GM21526 (cell line): ENCODE results near the gene CFAP161.

Source experiments
- ATAC-seq: cut with Tn5 transposase; IDR thresholded peaks from one replicate; pipeline ENCODE4 v1.9.1; 2021; ENCODE audit warnings: moderate library complexity; ENCODE audit not compliant: unreplicated experiment, low FRiP score

Gene CFAP161

GRCh38 chr15:81181220-81181619 is 47.1 kb downstream of the CFAP161 start:
- ATAC-seq = no peak

GRCh38 chr15:81182031-81182755 is 48.1 kb downstream of the CFAP161 start:
- no peak for ATAC-seq

- ATAC-seq = no peak
Observed at GRCh38 chr15:81182756-81183438, 48.8 kb downstream of the CFAP161 start.

- no peak for ATAC-seq
Observed at GRCh38 chr15:81183439-81183775, 49.3 kb downstream of the CFAP161 start.

- ATAC-seq = no peak
Observed at GRCh38 chr15:81184188-81184587, 50.1 kb downstream of the CFAP161 start.

- no peak for ATAC-seq
Observed at GRCh38 chr15:81185631-81186295, 51.7 kb downstream of the CFAP161 start.

- ATAC-seq = no peak
Observed at GRCh38 chr15:81188354-81188753, 54.3 kb downstream of the CFAP161 start.

- ATAC-seq = no peak
Observed at GRCh38 chr15:81189583-81190283, 55.7 kb downstream of the CFAP161 start.

- no peak for ATAC-seq
Observed at GRCh38 chr15:81190922-81191507, 56.9 kb downstream of the CFAP161 start.

GRCh38 chr15:81191701-81192100 is 57.6 kb downstream of the CFAP161 start:
- ATAC-seq = no peak

GRCh38 chr15:81194723-81195122 is 60.7 kb downstream of the CFAP161 start:
- ATAC-seq = no peak

- no peak for ATAC-seq
Observed at GRCh38 chr15:81195339-81195864, 61.3 kb downstream of the CFAP161 start.

GRCh38 chr15:81196576-81197254 is 62.6 kb downstream of the CFAP161 start, which contains the start of gene IL16:
Gene IL16 (plus strand): TSS chr15:81196879. CDS start chr15:81225400, 28,521 bp downstream.
- ATAC-seq = no peak

- ATAC-seq = no peak
Observed at GRCh38 chr15:81197255-81197630, 63.2 kb downstream of the CFAP161 start.

- ATAC-seq = no peak
Observed at GRCh38 chr15:81197688-81198281, 63.7 kb downstream of the CFAP161 start.
